ENCODE measurements around the gene MTHFD2L.
"Not testable (repeated sequence)": the region's sequence is repeated elsewhere in the genome, so short reads cannot be mapped to it uniquely, and the experiment has no call there.

MTHFD2L gene

GRCh38 chr4:74206088-74206825 is 48.3 kb downstream of the MTHFD2L start:
- DNase-seq (ENCODE audit: low spot score), result peak; percentile 31
- no peak for TF ChIP-seq CTCF (IDR thresholded peaks at IDR 0.05; ENCODE audit: extremely low read depth, missing control alignments)

- DNase-seq (ENCODE audit: low spot score), result not testable (repeated sequence)
Observed at GRCh38 chr4:74214457-74215159, 56.7 kb downstream of the MTHFD2L start.

GRCh38 chr4:74215236-74215635 is 57.3 kb downstream of the MTHFD2L start:
- not testable (repeated sequence) for DNase-seq (ENCODE audit: low spot score)

- DNase-seq (ENCODE audit: low spot score), result no peak
- TF ChIP-seq CTCF (IDR thresholded peaks at IDR 0.05; ENCODE audit: extremely low read depth, missing control alignments), result no peak
Observed at GRCh38 chr4:74217365-74217764, 59.4 kb downstream of the MTHFD2L start.

- TF ChIP-seq CTCF (IDR thresholded peaks at IDR 0.05; ENCODE audit: extremely low read depth, missing control alignments), result no peak
- no peak for DNase-seq (ENCODE audit: low spot score)
Observed at GRCh38 chr4:74218201-74218600, 60.3 kb downstream of the MTHFD2L start.

- no peak for TF ChIP-seq CTCF (IDR thresholded peaks at IDR 0.05; ENCODE audit: extremely low read depth, missing control alignments)
- no peak for DNase-seq (ENCODE audit: low spot score)
Observed at GRCh38 chr4:74219240-74219639, 61.3 kb downstream of the MTHFD2L start.

- no peak for DNase-seq (ENCODE audit: low spot score)
- no peak for TF ChIP-seq CTCF (IDR thresholded peaks at IDR 0.05; ENCODE audit: extremely low read depth, missing control alignments)
Observed at GRCh38 chr4:74223098-74223497, 65.2 kb downstream of the MTHFD2L start.

GRCh38 chr4:74223801-74224200 is 65.9 kb downstream of the MTHFD2L start:
- TF ChIP-seq CTCF (IDR thresholded peaks at IDR 0.05; ENCODE audit: extremely low read depth, missing control alignments), result no peak
- DNase-seq (ENCODE audit: low spot score), result no peak

All from GM20000 (cell line).